Naive B cell (primary cell): ENCODE measurements around the gene BTC. TPM values are rescaled to one million over a fixed set of nuclear protein-coding genes. Genes with fewer than 3 reads are reported as not detected.
"Not testable (repeated sequence)": the region's sequence is repeated elsewhere in the genome, so short reads cannot be mapped to it uniquely, and the experiment has no call there.

Experiments
- ATAC-seq, 2 donors: fragments of 150-1000 bp; cut with Tn5 transposase; 2 replicates each; pipeline ENCODE4 v1.10.0; 2021; ENCODE audit warnings: low read depth in 2 of 2, mild to moderate bottlenecking in 2 of 2, moderate library complexity in 2 of 2
- DNase-seq: peaks from one replicate; pipeline ENCODE4 v3.0.0; 2022
- H3K27ac Mint-ChIP-seq, 6 donors: one replicate each; pipeline ENCODE4 v1.8.0; 2020 to 2022; ENCODE audit warnings: mild to moderate bottlenecking in 6 of 6, mixed read lengths in 6 of 6, moderate library complexity in 5 of 6, inconsistent platforms in 2 of 6
- H3K27me3 Mint-ChIP-seq, 3 donors: one replicate each; pipeline ENCODE4 v1.8.0; 2021 to 2022; ENCODE audit warnings: mixed read lengths in 3 of 3, mild to moderate bottlenecking in 1 of 3
- H3K36me3 Mint-ChIP-seq, 2 donors: one replicate each; pipeline ENCODE4 v1.8.0; 2020 to 2022; ENCODE audit warnings: mixed read lengths in 2 of 2, inconsistent platforms in 1 of 2, mild to moderate bottlenecking in 1 of 2
- H3K4me1 Mint-ChIP-seq, 3 donors: one replicate each; pipeline ENCODE4 v1.8.0; 2020 to 2022; ENCODE audit warnings: mixed read lengths in 3 of 3, inconsistent platforms in 1 of 3, mild to moderate bottlenecking in 1 of 3, moderate library complexity in 1 of 3
- H3K4me3 Mint-ChIP-seq, 8 donors: one replicate each; pipeline ENCODE4 v1.8.0; 2020 to 2022; ENCODE audit warnings: mild to moderate bottlenecking in 8 of 8, mixed read lengths in 8 of 8, moderate library complexity in 8 of 8, inconsistent platforms in 2 of 8
- H3K9me3 Mint-ChIP-seq, 7 donors: one replicate each; pipeline ENCODE4 v1.8.0; 2020 to 2022; ENCODE audit warnings: mixed read lengths in 7 of 7, mild to moderate bottlenecking in 5 of 7, inconsistent platforms in 2 of 7, moderate library complexity in 1 of 7
- polyA plus RNA-seq, 6 donors: library from polyadenylated mRNA; unstranded; fragments of 300-500 nt; fragmentation: Illumina TruSeq; gene quantifications; one replicate each; pipeline ENCODE4 v1.2.3, GENCODE V29; 2021; ENCODE audit warnings: low read depth in 6 of 6

Gene BTC, protein sequence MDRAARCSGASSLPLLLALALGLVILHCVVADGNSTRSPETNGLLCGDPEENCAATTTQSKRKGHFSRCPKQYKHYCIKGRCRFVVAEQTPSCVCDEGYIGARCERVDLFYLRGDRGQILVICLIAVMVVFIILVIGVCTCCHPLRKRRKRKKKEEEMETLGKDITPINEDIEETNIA
- polyA plus RNA-seq, result not detected

DNA sequence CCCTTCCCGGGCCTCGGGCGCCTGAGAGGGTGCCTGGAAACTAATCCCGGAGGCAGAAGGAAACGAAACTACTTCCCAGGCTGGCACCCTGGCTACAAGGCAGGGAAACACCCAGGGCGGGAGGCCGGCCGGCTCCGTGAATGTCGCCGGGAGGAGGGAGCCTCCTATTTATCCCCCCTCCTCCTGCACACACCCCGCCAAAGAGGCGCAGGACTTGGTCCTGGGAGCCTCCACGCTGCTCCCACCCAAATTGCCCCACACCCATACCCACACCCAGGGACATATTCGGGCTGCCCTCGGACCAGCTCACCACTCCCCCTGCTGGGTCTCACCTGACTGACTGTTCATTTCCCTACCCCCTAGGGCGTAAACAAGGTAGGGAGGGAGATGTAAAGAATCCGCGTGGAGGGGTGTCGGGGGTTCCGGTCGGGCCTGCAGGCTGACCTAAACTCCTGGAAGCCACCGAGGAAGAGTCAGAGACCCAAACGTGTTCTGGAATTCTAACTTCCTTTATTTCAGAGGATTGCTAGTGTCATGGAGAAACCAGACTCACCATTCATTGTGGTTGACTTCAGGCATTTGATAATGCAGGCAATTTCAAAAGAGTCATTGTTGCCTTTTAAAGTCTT, at the start of gene BTC:
TSS of gene BTC (minus strand) at position 142 of the 629 bp plus-strand sequence. CDS start 198 bp downstream, outside the sequence.
- no peaks in the 10 kb centered on the region for H3K36me3 Mint-ChIP-seq
- H3K4me1 Mint-ChIP-seq, result peaks cover 4 to 12% (median 8%) of the 10 kb centered on the region in 3 donors
- H3K27me3 Mint-ChIP-seq, result peaks cover 48 to 82% (median 77%) of the 10 kb centered on the region in 3 donors
- ATAC-seq (no peak), DNase-seq (no peak)
- H3K4me3 Mint-ChIP-seq, result peak within 1 kb of the TSS in 7 of 8 donors; percentile 21 to 83 (median 61)
- H3K9me3 Mint-ChIP-seq, result peaks cover 0 to 3% (median 1%) of the 10 kb centered on the region in 7 donors
- H3K27ac Mint-ChIP-seq, result no peak within 1 kb of the TSS

DNA sequence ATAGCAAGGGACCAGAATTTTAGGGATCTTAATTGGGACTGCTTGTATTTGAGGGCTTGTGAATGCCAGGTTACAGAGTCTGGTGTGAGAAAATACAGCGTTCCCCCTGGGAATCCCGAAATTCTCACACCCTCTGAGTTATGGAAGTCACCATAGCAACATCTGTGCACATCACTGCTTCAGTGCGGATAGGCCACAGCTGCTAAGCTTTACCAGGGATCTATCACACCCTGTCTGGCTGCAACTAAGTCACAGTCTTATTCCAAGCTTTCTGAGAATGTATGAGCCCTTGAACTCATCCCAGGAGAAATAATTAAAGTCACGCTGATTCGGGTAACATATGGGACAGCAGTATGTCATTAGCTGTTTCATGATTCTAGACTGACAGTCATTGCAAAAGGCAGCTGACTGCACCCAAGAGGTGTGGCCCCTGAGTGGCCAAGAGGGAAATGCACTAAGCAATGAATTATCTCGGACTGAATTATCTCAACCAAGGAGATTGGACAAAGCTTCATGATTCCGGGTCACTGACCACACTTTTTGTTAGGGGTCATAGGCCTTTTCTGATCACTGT, 46.7 kb upstream of the BTC start:
- H3K27me3 Mint-ChIP-seq, result peaks cover 11 to 18% (median 15%) of the 10 kb centered on the region in 3 donors
- H3K4me3 Mint-ChIP-seq, result no peak overlapping the region
- DNase-seq (no peak), ATAC-seq (no peak)
- H3K27ac Mint-ChIP-seq, result no peak overlapping the region
- H3K36me3 Mint-ChIP-seq, result no peaks in the 10 kb centered on the region
- H3K9me3 Mint-ChIP-seq, result peaks cover 0 to 2% (median 0%) of the 10 kb centered on the region in 7 donors
- H3K4me1 Mint-ChIP-seq, result no peaks in the 10 kb centered on the region

GRCh38 chr4:74838746-74839370, 44.5 kb upstream of the BTC start:
- no peaks in the 10 kb centered on the region for H3K4me1 Mint-ChIP-seq
- ATAC-seq (no peak), DNase-seq (no peak)
- H3K36me3 Mint-ChIP-seq, result no peaks in the 10 kb centered on the region
- peaks cover 0 to 2% (median 0%) of the 10 kb centered on the region in 7 donors for H3K9me3 Mint-ChIP-seq
- peaks cover 3 to 16% (median 12%) of the 10 kb centered on the region in 3 donors for H3K27me3 Mint-ChIP-seq
- H3K4me3 Mint-ChIP-seq, result no peak overlapping the region
- H3K27ac Mint-ChIP-seq, result no peak overlapping the region

DNA sequence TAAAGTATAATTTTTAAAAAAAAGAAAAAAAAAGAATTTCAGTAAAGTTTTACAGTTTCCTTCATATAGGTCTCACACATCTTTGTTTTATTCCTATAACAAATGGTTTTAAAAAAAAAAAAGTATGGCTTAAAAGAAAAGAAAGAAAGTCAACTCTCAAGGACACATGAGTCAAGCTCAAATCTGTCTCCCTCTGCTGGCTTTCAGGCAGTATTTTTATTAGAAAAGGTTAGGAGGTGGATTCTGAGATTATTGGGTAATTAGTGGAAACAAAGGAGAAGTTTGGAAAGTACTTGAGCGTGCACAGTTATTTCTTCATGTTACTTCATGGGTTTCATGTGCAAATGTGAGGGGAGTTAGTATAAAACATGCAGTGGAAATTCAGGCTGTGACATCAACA, 36.6 kb upstream of the BTC start:
- Mint-ChIP-seq H3K27me3 (peaks cover 0 to 10% (median 4%) of the 10 kb centered on the region in 3 donors), H3K27ac (no peak overlapping the region), H3K36me3 (no peaks in the 10 kb centered on the region), H3K4me1 (no peaks in the 10 kb centered on the region), H3K9me3 (peaks cover 0 to 19% (median 11%) of the 10 kb centered on the region in 7 donors), H3K4me3 (no peak overlapping the region)
- no peak for ATAC-seq
- no peak for DNase-seq

GRCh38 chr4:74823194-74823593, 28.9 kb upstream of the BTC start:
- DNase-seq, result no peak
- H3K4me3 Mint-ChIP-seq, result no peak overlapping the region
- ATAC-seq, result no peak
- no peaks in the 10 kb centered on the region for H3K36me3 Mint-ChIP-seq
- peaks cover 0 to 4% (median 1%) of the 10 kb centered on the region in 7 donors for H3K9me3 Mint-ChIP-seq
- H3K4me1 Mint-ChIP-seq, result no peaks in the 10 kb centered on the region
- H3K27me3 Mint-ChIP-seq, result peaks cover 9 to 20% (median 11%) of the 10 kb centered on the region in 3 donors
- no peak overlapping the region for H3K27ac Mint-ChIP-seq

- H3K36me3 Mint-ChIP-seq, result no peaks in the 10 kb centered on the region
- no peak overlapping the region for H3K4me3 Mint-ChIP-seq
- peaks cover 0 to 3% (median 0%) of the 10 kb centered on the region in 7 donors for H3K9me3 Mint-ChIP-seq
- no peak for DNase-seq
- peaks cover 9 to 20% (median 11%) of the 10 kb centered on the region in 3 donors for H3K27me3 Mint-ChIP-seq
- H3K4me1 Mint-ChIP-seq, result no peaks in the 10 kb centered on the region
- ATAC-seq, result no peak
- no peak overlapping the region for H3K27ac Mint-ChIP-seq
These were observed 28.3 kb upstream of the BTC start for GRCh38 chr4:74822603-74823002.

DNA sequence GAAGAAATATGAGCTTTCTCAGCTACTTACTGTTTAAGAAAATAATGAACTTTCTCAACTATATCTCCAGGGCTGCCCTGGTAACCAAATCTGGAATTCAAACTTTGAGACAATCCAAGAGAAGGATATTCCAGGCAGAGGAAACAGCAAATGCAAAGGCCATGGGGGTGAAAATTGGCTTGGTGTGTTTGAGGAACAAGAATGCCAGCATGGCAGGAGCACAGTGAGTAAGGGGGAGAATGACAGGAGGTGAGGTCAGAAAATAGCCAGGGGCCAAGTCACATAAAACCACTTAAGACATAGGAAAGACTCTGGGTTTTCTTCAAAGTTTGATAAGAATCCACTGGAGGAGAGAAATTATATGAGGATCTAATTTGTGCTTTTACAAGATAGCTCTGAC, 27.2 kb upstream of the BTC start:
- no peaks in the 10 kb centered on the region for H3K36me3 Mint-ChIP-seq
- H3K4me1 Mint-ChIP-seq, result no peaks in the 10 kb centered on the region
- DNase-seq (no peak), ATAC-seq (no peak)
- H3K27me3 Mint-ChIP-seq, result peaks cover 7 to 20% (median 11%) of the 10 kb centered on the region in 3 donors
- no peak overlapping the region for H3K4me3 Mint-ChIP-seq
- H3K9me3 Mint-ChIP-seq, result peaks cover 0 to 3% (median 0%) of the 10 kb centered on the region in 7 donors
- peak overlapping the region in 3 of 6 donors; percentile 5 to 58 (median 18) for H3K27ac Mint-ChIP-seq

- Mint-ChIP-seq H3K4me3 (no peak overlapping the region), H3K4me1 (no peaks in the 10 kb centered on the region), H3K27me3 (peaks cover 9 to 13% (median 13%) of the 10 kb centered on the region in 3 donors), H3K27ac (no peak overlapping the region), H3K9me3 (peaks cover 0 to 9% (median 4%) of the 10 kb centered on the region in 7 donors), H3K36me3 (no peaks in the 10 kb centered on the region)
- no peak for ATAC-seq
- DNase-seq, result no peak
These were observed 19.7 kb upstream of the BTC start for GRCh38 chr4:74814052-74814451.

DNA sequence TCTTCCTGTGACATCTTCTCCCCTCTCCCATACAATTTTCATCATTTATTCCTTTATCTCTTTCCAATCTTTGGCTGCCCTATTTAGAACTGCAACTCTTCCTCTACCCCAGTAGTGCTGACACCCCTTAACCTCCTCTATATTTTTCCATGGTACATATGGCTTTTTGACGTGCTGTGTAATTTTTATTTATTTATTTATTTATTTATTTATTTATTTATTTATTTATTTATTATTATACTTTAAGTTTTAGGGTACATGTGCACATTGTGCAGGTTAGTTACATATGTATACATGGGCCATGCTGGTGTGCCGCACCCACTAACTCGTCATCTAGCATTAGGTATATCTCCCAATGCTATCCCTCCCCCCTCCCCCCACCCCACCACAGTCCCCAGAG, 17.7 kb upstream of the BTC start:
- not testable (repeated sequence) for DNase-seq, H3K9me3 Mint-ChIP-seq, H3K27ac Mint-ChIP-seq, H3K36me3 Mint-ChIP-seq, H3K4me1 Mint-ChIP-seq, H3K4me3 Mint-ChIP-seq, ATAC-seq
- H3K27me3 Mint-ChIP-seq, result peaks cover 9 to 13% (median 13%) of the 10 kb centered on the region in 3 donors

DNA sequence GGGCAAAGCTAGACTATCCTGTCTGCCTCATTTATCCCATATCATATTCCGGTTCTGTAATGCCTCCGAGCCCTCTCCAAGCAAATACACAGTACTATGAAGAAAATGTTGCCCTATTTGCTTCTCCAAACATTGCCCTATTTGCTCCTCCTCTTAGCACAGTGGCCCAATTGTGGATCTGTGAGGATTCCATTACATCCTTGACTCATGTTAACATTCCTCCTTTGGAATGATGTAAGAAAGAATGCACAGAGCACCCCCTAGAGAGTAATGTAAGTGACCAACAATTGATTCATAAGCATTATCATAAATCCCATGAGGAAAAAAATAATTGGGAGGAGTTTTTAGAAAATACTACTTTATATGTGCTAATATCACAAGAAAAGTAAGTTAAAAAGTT, 11.3 kb upstream of the BTC start:
- no peak overlapping the region for H3K27ac Mint-ChIP-seq
- no peak overlapping the region for H3K4me3 Mint-ChIP-seq
- no peak for DNase-seq
- no peaks in the 10 kb centered on the region for H3K36me3 Mint-ChIP-seq
- no peak for ATAC-seq
- no peaks in the 10 kb centered on the region for H3K9me3 Mint-ChIP-seq
- no peaks in the 10 kb centered on the region for H3K4me1 Mint-ChIP-seq
- peaks cover 0 to 5% (median 4%) of the 10 kb centered on the region in 3 donors for H3K27me3 Mint-ChIP-seq

DNA sequence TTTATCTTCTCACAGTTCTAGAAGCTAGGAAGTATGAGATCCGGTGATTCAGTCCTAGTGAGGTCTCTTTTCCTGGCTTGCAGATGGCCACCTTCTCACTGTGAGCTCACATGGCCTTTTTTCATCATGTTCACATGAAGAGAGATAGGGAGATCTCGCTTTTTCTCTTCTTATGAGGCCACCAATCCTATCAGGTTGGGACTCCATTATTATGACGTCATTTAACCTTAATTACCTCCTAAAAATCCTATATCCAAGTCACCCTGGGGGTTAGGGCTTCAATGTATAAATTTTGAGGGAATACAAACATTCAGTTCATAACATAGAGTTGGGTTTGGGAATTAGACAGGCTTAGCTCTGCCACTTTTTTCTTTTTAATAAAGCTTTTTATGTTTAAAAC, 6.0 kb upstream of the BTC start:
- Mint-ChIP-seq H3K27ac (no peak overlapping the region), H3K9me3 (peaks cover 0 to 2% (median 1%) of the 10 kb centered on the region in 7 donors), H3K27me3 (peaks cover 27 to 32% (median 31%) of the 10 kb centered on the region in 3 donors)

GRCh38 chr4:74796631-74797030, 2.3 kb upstream of the BTC start:
- Mint-ChIP-seq H3K4me3 (no peak overlapping the region), H3K9me3 (peaks cover 0 to 3% (median 1%) of the 10 kb centered on the region in 7 donors), H3K36me3 (no peaks in the 10 kb centered on the region), H3K4me1 (peaks cover 4 to 12% (median 8%) of the 10 kb centered on the region in 3 donors), H3K27me3 (peaks cover 43 to 68% (median 64%) of the 10 kb centered on the region in 3 donors), H3K27ac (no peak overlapping the region)
- DNase-seq, result no peak
- ATAC-seq, result no peak

More for the DNA sequence above, 6.0 kb upstream of the BTC start:
- ATAC-seq (no peak), DNase-seq (no peak)
- Mint-ChIP-seq H3K4me3 (no peak overlapping the region), H3K4me1 (no peaks in the 10 kb centered on the region), H3K36me3 (no peaks in the 10 kb centered on the region)

DNA sequence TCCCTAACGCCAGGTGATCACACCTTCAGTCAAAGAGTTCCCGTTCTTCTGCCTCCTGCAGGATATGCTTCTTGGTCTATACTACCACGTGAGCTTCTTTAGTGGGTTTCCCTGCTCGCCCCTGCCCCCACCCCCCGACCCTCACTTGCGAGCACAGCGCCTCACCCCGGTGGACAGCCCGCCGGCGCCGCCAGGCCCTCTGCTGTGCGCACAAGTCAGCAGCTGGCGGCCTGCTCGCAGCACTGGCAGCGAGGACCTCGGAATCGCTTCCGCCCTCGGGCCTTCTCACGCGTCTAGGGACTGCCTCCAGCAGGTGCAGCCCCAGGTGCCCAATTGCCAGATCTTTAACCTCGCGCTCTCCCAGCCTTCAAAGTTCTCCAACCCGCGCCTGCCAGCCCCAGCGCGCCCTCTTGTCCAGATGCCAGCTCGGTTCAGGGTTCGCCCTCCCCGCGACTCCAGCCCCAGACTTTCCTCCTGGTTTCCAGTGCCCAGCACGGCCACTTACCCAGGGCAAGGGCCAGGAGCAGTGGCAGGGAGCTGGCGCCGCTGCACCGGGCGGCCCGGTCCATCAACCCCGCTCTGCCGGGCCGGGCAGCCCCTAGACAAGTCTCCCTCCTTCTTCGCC, 454 bp downstream of the BTC start:
- Mint-ChIP-seq H3K27me3 (peaks cover 48 to 76% (median 76%) of the 10 kb centered on the region in 3 donors), H3K27ac (no peak overlapping the region), H3K4me3 (peak overlapping the region in 5 of 8 donors; percentile 37 to 79 (median 61)), H3K36me3 (no peaks in the 10 kb centered on the region), H3K4me1 (peaks cover 4 to 12% (median 8%) of the 10 kb centered on the region in 3 donors), H3K9me3 (peaks cover 0 to 3% (median 0%) of the 10 kb centered on the region in 7 donors)
- ATAC-seq (peak; percentile 34 to 52), DNase-seq (no peak)
